NCI-H2081 treated with DMSO at 0.1 percent for 48 hours (cell line): Measurements from ENCODE around the gene ZNF487.
"Not testable (repeated sequence)": the region's sequence is repeated elsewhere in the genome, so short reads cannot be mapped to it uniquely, and the experiment has no call there.

Experiments
- DNase-seq: peaks from one replicate; lab custom pipeline; 2025; lab: John Stamatoyannopoulos, UW

Gene ZNF487

GRCh38 chr10:43440463-43441134 lies 3.7 kb downstream of the ZNF487 start:
- DNase-seq: no peak

- DNase-seq: no peak
These were observed 7.4 kb downstream of the ZNF487 start for GRCh38 chr10:43444323-43444722.

- DNase-seq: no peak
These were observed 8.1 kb downstream of the ZNF487 start for GRCh38 chr10:43444897-43445466.

GRCh38 chr10:43446219-43447017 lies 9.5 kb downstream of the ZNF487 start:
- not testable (repeated sequence) for DNase-seq

- no peak for DNase-seq
These were observed 11.8 kb downstream of the ZNF487 start for GRCh38 chr10:43448742-43449141.

GRCh38 chr10:43452356-43452914 lies 15.5 kb downstream of the ZNF487 start:
- no peak for DNase-seq

GRCh38 chr10:43453266-43453831 lies 16.4 kb downstream of the ZNF487 start:
- DNase-seq: no peak

- not testable (repeated sequence) for DNase-seq
These were observed 17.1 kb downstream of the ZNF487 start for GRCh38 chr10:43454025-43454424.

GRCh38 chr10:43456561-43456960 lies 19.6 kb downstream of the ZNF487 start:
- not testable (repeated sequence) for DNase-seq

GRCh38 chr10:43458227-43458626 lies 21.3 kb downstream of the ZNF487 start:
- DNase-seq: no peak

- DNase-seq: peak; percentile 10
These were observed 25.0 kb downstream of the ZNF487 start for GRCh38 chr10:43461950-43462349.

- DNase-seq: not testable (repeated sequence)
These were observed 28.3 kb downstream of the ZNF487 start for GRCh38 chr10:43465086-43465735.

- not testable (repeated sequence) for DNase-seq
These were observed 28.8 kb downstream of the ZNF487 start for GRCh38 chr10:43465736-43466120.

GRCh38 chr10:43471146-43471545 lies 34.2 kb downstream of the ZNF487 start:
- no peak for DNase-seq

- no peak for DNase-seq
These were observed 35.2 kb downstream of the ZNF487 start for GRCh38 chr10:43471935-43472720.

GRCh38 chr10:43479275-43479674 lies 42.4 kb downstream of the ZNF487 start:
- DNase-seq: no peak

GRCh38 chr10:43482319-43483078 lies 45.6 kb downstream of the ZNF487 start:
- DNase-seq: no peak

GRCh38 chr10:43491855-43492254 lies 54.9 kb downstream of the ZNF487 start:
- DNase-seq: no peak

GRCh38 chr10:43502931-43503330 lies 66.0 kb downstream of the ZNF487 start:
- no peak for DNase-seq
